Amygdala (tissue), 56 donors: Measurements from ENCODE around the gene PTPRA.

ENCODE experiments used
- DNase-seq, 56 donors: peaks; one replicate each; lab custom pipeline; 2025; lab: John Stamatoyannopoulos, UW

The PTPRA gene

GRCh38 chr20:2920473-2920872 is 47.2 kb downstream of the PTPRA start:
- DNase-seq: no peak

- DNase-seq: no peak
Observed at GRCh38 chr20:2921506-2921905, 48.2 kb downstream of the PTPRA start.

GRCh38 chr20:2922957-2923356 is 49.7 kb downstream of the PTPRA start:
- no peak for DNase-seq

GRCh38 chr20:2930538-2930937 is 57.3 kb downstream of the PTPRA start:
- no peak for DNase-seq

- peak in 2 of 56 donors; percentile 21 to 37 for DNase-seq
Observed at GRCh38 chr20:2932498-2932897, 59.2 kb downstream of the PTPRA start.

GRCh38 chr20:2937902-2938301 is 64.6 kb downstream of the PTPRA start:
- no peak for DNase-seq

- peak in 6 of 56 donors; percentile 5 to 42 (median 12) for DNase-seq
Observed at GRCh38 chr20:2942439-2942838, 69.2 kb downstream of the PTPRA start.

- DNase-seq: peak in 46 of 56 donors; percentile 4 to 92 (median 50)
Observed at GRCh38 chr20:2946988-2947961, 74.0 kb downstream of the PTPRA start.

GRCh38 chr20:2948968-2949367 is 75.7 kb downstream of the PTPRA start:
- DNase-seq: no peak

- DNase-seq: no peak
Observed at GRCh38 chr20:2952766-2953165, 79.5 kb downstream of the PTPRA start.

GRCh38 chr20:2955257-2955970 is 82.1 kb downstream of the PTPRA start:
- DNase-seq: peak in 21 of 56 donors; percentile 4 to 61 (median 18)

GRCh38 chr20:2956480-2956879 is 83.2 kb downstream of the PTPRA start:
- no peak for DNase-seq

GRCh38 chr20:2967841-2968240 is 94.6 kb downstream of the PTPRA start:
- DNase-seq: no peak

GRCh38 chr20:2972126-2972525 is 98.8 kb downstream of the PTPRA start:
- no peak for DNase-seq

- no peak for DNase-seq
Observed at GRCh38 chr20:2973574-2973973, 100.3 kb downstream of the PTPRA start.

GRCh38 chr20:2978519-2978918 is 105.2 kb downstream of the PTPRA start:
- no peak for DNase-seq

- DNase-seq: no peak
Observed at GRCh38 chr20:2981646-2982045, 108.4 kb downstream of the PTPRA start.

GRCh38 chr20:2983508-2983907 is 110.2 kb downstream of the PTPRA start:
- no peak for DNase-seq

GRCh38 chr20:2984028-2984501 is 110.8 kb downstream of the PTPRA start:
- DNase-seq: no peak

GRCh38 chr20:2984956-2985661 is 111.8 kb downstream of the PTPRA start:
- DNase-seq: no peak

- DNase-seq: no peak
Observed at GRCh38 chr20:2986466-2986865, 113.2 kb downstream of the PTPRA start.
